NCI-H128 (cell line): Measurements from ENCODE around the gene PRR23E.

ENCODE experiments used
- DNase-seq: peaks from one replicate; lab custom pipeline; 2025; ENCODE audit not compliant: unreplicated experiment; lab: John Stamatoyannopoulos, UW

PRR23E gene, protein sequence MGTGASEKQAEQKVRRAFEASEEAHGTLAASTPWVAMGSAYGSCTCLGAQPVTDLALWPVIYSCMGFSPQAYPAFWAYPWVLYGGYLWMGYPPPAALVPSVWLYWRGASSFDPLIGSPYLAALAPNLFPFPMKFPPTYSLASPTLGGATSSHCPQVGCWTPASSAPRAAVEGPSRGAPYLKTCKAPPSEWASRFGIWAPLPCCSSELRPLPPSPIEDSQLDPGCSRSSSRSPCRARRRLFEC

DNA sequence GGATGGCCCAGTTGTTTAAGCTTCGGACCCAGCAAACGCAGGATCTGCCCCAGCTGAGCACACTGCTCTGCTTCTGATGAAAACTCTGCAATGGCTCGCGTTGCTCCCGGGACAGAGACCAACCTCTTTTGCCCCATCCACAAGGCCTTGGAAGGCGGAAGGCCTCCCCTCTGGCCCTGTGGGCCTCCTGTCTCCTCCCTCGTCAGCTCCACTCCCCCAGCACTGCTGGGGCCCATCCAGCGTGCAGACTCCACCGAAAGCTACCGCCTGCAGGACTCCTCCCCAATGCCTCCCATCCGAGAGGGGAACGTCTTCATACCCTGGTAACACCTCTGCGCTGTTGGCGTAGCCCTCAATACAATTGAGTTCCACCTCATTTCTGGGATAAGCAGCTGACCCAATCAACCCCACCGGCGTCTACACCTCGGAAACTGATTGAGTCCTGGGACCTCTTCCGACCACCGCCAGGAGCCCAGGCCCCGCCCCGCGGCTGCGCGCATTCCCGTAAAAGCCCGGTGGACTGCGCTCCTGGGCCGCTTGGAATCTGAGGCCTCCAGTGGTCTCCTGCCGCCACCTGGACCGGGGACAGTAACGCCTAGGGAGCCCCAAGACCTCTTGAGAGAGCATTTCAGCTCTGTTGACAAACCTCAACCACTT lies at the start of gene PRR23E:
Gene PRR23E (plus strand): TSS at position 556 of the 657 bp plus-strand sequence. CDS start 3,555 bp downstream, outside the sequence.
- no peak for DNase-seq

- DNase-seq = no peak
These were observed 49.8 kb upstream of the PRR23E start for GRCh38 chr3:127143172-127143571.

GRCh38 chr3:127144631-127145030 lies 48.3 kb upstream of the PRR23E start:
- no peak for DNase-seq

DNA sequence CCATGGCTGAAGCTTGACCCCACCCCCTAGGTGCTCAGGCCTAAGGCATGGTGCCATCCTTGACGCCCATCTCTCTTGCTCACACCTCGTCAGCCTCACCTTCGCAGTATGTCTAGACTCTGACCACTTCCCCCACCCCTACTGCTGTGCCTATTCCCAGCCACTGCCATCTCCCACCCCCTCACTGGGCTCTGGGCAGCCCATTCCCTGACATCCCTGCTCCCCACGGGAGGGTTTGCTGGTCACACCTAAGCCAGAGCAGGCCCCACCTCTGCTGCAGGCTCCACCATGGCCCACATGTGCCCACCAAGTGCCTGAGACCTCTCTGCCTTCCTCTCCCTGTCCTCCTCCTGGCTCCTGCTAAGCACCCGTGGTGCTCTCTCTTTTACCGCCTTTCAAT lies 47.7 kb upstream of the PRR23E start:
- no peak for DNase-seq

- no peak for DNase-seq
These were observed 45.5 kb upstream of the PRR23E start for GRCh38 chr3:127147291-127147885.

GRCh38 chr3:127149621-127150310 lies 43.2 kb upstream of the PRR23E start:
- no peak for DNase-seq

- DNase-seq = no peak
These were observed 42.2 kb upstream of the PRR23E start for GRCh38 chr3:127150513-127151250.

DNA sequence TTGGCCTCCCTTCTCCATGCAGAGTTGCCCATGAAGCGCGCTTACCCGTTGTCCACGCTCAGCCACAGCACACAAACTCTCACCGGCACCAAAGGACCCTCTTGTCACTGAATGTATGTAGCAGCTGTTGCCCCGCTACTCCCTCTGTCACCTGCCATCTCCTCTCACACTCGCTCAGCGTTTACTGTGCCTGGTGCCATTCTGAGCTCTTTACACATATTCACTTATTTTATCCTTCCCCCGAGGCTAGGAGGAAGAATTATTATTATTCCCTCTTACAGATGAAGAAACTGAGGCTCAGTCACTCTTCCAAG lies 41.7 kb upstream of the PRR23E start:
- DNase-seq = no peak

GRCh38 chr3:127151992-127152650 lies 40.8 kb upstream of the PRR23E start:
- no peak for DNase-seq

GRCh38 chr3:127152684-127153505 lies 40.0 kb upstream of the PRR23E start:
- no peak for DNase-seq

- no peak for DNase-seq
These were observed 39.5 kb upstream of the PRR23E start for GRCh38 chr3:127153506-127153815.

DNA sequence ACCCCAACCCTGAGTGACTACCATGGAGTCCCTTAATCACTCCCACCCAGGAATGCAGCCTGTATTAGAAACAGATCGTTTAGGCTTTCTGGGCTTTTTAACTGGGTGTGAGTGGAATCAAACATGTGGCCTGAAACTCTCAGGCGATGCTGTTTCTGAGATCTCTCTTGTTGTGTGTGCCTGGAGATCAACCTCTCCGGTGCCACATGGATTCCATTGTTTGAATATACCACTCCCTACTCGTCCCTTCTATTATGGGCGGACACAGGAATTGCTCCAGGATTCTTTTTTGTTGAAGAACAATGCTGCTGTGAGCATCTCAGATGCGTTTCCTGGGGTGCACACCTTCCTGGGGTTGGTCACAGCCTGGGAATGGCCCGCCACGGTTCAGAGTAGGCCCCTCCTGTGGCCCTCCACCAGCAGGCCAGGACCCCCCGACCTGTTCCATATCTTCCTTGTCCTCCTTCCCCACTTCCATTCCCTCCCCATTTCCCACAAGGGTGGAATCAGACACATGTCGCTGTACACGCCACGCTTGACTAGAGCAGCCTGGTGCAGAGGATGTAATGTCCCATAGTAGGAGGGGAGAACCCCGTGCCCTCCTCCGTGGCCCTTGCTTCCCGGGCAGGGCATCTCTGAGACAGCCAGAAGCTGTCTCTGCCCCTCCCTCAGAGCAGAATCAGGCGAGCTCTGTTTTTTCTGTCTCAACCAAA lies 36.4 kb upstream of the PRR23E start:
- DNase-seq = no peak

GRCh38 chr3:127157171-127157828 lies 35.6 kb upstream of the PRR23E start:
- DNase-seq = peak; percentile 78

DNA sequence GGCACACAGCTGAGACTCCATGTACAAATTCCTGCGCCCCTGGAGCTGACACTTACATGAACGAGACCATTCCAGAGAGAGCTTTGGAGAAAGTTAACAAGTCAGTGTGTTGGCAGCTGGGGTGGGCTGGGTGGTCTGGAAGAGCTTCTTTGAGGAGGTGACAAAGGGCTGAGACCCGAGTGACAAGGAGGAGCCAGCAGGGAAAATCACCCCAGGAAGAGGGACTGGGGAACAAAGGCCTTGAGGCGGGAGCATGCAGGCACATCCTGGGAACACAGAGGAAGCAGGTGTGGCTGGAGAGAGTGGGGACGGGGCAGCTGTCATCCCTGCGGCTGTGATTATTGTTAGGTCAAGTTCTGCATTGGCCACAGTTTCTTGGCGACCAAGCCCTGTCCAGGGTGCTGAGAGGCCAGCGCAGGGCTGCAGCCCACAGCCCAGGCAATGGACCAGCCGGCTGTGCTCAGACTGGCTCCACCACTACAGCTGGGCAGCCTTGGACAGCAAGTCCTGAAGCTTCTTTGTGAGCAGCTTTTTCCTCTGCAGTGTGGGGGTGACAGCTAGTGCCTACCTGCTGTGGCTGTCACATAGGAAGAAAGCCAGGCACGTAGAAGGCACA lies 34.2 kb upstream of the PRR23E start:
- peak; percentile 25 for DNase-seq

GRCh38 chr3:127159543-127159942 lies 33.4 kb upstream of the PRR23E start:
- peak; percentile 85 for DNase-seq

- no peak for DNase-seq
These were observed 31.7 kb upstream of the PRR23E start for GRCh38 chr3:127161236-127161635.

GRCh38 chr3:127161973-127162579 lies 30.9 kb upstream of the PRR23E start:
- no peak for DNase-seq
